HG03064 (cell line): Measurements from ENCODE around the gene INTS7.

Source experiments
- ATAC-seq: cut with Tn5 transposase; IDR thresholded peaks from one replicate; pipeline ENCODE4 v1.9.1; 2021; ENCODE audit warnings: low read depth; ENCODE audit not compliant: unreplicated experiment

INTS7 gene

DNA sequence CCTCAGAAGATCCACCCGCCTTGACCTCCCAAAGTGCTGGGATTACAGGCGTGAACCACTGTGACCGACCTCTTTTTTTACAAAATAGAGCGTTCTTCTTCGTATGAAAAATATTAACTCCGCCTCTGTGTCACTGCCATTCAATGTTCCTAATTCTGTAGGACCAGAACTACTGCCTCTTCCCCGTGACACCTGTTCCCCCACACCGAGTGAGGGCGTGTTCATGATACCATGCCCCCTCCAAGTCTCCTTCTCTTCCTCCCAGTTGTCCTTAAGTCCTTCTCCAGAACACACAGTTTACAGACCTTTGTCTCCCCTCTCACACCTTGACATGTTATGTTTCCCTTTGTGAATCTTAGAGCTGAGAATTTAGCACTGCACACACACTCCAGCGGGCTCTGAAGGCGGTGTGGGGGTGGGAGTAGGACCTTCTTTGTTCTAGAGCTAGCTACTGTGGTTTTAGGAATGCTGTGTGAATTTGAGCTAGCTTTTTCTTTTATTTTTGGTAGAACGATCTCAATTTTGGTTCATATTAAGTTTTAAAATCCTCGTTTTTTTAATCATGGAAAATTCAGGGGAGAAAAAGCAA is 122.4 kb downstream of the INTS7 start:
- ATAC-seq: no peak

DNA sequence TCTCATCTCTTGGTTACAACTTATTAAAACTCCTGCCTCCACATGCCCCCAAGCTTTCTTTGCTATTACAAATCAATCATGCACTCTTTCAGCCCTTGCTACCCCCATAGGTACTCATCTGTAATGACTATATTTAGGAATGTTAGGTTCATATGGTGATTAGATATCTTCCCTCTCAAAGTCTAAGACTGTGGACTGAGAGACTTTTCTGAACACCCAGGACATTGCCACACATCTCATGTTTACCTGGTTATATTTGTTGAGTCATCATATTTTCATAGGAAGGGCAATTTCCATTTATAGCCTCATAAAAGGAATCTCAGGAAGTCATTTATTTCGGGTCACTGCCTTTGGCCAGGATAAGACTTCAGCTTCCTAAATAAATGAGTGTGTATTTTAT is 123.3 kb downstream of the INTS7 start:
- no peak for ATAC-seq

DNA sequence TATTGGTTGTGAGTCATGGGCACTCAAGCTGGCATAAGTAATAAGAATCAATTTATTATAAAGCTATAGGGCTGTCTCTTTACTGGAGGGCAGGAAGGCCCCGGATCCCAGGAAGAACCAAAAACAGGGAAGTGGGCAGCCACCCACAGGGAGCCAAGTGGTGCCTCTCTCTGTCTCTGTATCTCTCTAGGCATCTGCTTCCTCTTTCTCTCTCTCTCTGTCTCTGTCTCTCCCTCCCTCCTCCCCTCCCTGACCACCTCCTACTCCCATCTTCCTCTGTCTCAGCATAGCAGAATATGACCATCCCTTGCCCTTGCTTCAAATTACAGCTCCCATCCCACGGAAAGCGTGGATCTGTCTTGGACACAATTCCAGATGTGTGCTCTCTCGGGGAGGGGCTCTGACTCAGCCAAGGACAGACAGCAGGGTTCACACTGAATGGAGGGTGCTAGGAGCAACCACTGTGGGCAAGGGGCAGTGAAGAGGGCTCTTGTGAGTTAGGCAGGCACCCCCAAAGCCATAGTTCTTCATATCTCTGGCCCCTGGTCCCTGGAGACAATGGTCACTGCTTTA is 124.4 kb downstream of the INTS7 start:
- ATAC-seq: no peak

DNA sequence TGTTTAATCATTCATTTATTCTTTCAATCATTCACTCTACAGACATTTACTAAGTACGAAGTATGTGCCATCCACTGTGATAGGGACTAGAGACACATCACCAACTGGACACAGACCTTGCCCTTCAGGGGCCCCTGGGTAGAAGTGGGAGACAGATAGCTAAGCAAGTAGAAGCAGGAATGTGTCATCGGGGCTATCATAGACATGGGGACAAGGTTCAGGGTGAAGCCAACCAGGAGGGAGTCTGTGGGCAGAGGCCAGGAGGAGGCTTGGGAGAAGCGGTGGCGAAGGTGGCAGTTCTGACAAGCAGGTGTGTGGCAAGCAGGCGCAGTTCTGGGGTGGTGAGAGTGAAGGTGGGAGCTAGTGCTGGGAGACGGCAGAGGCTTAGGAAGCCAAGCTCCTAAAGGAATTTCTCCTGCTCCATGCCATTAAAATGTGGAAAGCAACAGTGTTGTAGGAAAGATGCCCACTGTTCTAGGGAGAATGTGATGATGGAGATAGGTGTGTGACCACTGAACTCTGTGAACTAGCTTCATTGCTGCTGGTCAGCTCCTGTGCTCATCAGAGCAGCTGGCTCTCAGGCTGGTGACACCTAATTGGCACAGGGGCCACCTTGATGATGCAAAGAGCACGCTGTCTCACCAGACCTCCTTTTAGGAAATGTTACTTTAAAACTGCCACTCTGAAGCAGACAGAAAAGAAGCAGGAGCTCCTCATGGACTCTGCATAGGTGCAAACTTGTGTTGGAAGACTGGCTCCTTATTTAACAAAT is 125.1 kb downstream of the INTS7 start:
- ATAC-seq: no peak

DNA sequence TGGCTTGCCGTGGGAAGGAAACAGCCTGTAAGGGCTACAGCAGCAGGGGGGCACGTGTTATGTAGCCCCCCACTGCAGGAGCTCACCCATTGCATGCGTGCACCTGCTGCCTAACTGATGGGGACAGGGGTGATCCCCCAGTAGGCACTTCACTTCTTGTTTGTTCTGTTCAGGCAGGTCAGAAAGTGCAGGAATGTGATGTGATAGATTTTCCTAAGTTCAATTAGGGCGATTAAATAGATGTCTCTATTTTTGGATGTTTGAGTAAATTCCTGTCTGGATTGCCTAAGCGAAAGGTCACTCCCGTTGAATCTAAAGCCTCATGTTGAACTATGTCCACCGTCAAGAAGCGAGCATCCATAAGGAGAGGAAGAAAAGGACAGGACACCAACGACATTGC is 126.0 kb downstream of the INTS7 start:
- no peak for ATAC-seq

DNA sequence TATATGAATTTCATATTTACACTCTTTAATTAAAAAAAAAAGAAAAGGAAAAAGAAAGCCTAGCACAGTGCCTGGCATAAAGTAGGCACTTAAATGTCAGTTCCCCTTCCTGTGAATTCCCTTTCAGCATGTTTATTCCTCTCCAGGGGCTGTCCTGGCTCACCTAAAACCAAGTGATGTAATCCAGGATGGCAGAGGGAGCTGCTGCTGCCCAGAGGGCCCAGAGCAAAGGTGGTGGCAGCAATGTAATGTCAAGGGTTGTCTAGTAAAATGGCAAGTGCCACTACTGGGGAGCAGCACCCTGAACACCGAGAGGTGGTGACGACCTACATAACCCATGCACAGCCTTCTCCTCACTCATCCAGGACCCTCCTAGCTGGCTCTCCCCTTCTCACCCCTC is 126.4 kb downstream of the INTS7 start:
- no peak for ATAC-seq

DNA sequence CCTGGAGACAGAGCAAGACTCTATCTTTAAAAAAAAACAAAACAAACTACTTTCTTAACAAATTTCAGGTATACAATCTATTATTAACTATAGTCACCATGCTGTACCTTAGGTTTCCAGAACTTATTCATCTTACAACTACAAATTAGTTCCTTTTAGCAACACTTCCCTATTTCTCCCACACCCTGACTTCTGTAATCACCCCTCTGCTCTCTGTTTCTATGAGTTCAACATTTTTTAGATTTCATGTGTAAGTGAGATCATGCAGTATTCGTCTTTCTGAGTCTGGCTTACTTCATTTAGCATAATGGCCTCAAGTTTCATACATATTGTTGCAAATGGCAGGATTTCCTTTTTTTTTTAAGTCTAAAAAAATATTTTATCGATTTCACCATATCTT is 126.9 kb downstream of the INTS7 start:
- ATAC-seq: no peak

DNA sequence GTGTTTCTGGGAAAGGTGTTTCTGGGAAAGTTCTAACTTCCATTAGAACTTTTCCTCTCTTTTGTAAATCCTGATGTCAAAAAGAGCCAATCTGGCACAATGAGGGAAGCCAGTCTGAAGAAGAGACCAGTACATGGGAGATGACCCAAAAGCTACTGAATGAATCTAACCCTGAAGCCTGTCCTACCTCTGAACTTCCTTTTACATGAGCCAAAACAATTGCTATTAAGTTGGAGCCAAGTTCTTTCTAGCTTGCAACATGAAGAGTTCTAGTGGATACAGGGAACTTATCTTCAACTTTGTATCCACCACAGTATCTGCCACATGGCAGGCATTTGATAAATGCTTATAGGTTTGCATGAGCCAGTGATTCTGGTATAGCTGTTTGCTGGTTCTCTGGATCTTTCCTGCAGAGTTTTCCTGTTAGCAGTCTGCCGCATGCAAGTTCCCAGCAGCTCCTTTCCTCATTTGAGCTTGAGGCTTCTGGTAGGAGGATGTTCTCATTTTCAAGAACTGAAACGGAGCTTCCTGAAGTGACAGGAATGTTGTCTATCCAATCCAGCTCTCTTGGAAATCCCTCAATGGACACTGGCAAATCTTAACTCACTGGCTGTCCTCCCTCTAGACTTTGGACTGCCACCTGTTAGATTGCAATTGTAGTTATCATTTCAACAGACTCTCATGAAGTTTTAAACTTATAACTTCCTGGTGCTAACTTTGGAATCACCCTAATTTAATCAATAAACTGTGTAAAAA is 131.7 kb downstream of the INTS7 start:
- no peak for ATAC-seq

DNA sequence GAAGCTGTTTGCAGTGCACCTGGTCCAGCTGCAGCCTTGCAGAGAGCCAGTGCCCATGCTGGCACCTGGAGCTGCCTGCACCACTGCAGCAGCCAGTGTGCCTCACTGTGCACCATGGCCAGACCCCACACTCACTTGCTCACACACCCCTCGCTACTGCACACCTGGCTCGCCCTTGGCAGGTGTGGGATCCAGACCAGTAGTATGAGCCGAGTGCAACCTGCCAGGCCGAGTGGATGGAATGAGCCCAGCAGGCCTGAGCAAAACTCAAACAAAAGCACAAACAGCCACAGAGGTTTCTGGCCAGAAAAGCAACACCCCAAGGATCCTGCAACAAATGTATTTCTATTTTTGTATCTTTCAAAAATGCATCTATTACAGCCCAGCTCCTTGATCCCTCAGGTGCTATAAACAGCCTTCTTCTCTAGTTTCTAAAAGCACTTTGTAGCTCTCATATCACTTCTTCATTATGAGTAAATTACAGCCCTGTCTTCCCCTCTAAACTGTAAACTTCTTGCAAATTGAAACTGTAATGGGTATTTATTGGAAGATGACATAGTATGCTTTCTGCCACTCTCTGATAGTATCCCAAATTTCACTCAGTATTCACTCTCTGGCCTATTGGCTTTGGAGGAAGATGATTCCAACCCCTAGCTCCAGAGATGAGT is 132.6 kb downstream of the INTS7 start:
- ATAC-seq: no peak

DNA sequence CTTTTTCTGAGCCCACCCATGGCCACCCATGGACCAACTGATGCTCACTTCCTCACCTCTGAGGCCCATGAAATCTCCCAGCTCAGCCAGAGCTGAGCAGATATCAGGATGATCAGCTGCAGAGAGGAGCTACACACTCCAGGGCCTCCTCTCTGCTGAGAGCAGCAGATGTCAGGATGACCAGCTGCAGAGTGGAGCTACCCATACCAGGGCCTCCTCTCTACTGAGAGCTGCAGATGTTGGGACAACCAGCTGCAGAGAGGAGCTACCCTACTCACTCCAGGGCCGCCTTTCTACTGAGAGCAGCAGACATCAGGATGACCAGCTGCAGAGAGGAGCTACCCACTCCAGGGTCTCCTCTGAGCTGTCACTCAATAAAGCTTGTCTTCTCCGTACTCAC is 133.4 kb downstream of the INTS7 start:
- no peak for ATAC-seq

DNA sequence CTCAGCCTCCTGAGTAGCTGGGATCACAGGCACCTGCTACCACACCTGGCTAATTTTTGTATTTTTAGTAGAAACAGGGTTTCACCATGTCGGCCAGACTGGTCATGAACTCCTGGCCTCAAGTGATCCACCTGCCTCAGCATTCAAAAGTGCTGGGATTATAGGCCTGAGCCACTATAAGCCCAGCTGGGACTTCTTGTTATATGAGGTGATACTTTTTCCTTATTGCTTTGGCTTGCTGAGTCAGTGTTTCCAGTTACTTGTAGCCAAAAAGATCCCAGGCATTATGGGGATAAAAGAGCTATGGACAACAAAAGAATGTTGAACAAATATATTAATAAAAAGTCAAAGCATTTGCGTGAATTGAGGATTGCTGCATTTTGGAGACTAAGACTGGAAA is 134.9 kb downstream of the INTS7 start:
- no peak for ATAC-seq

DNA sequence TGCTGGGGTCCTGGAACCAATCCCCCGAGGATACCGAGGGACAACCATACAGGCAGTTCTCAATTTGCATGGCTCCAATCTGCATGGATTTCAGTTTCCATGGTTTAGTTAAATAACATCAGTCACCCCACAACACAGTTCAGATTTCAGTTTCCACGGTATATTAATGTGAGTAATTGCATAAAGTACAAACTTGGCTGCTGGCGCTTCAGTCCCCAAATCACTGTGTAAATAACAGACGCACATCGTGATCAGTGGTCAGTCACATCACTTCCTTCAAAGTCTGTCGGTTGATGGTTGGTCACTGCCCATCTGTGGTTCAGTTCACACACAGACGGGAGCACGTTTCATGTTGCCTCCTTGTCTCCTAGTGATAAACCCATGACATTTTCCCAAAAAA is 138.4 kb downstream of the INTS7 start:
- ATAC-seq: no peak

DNA sequence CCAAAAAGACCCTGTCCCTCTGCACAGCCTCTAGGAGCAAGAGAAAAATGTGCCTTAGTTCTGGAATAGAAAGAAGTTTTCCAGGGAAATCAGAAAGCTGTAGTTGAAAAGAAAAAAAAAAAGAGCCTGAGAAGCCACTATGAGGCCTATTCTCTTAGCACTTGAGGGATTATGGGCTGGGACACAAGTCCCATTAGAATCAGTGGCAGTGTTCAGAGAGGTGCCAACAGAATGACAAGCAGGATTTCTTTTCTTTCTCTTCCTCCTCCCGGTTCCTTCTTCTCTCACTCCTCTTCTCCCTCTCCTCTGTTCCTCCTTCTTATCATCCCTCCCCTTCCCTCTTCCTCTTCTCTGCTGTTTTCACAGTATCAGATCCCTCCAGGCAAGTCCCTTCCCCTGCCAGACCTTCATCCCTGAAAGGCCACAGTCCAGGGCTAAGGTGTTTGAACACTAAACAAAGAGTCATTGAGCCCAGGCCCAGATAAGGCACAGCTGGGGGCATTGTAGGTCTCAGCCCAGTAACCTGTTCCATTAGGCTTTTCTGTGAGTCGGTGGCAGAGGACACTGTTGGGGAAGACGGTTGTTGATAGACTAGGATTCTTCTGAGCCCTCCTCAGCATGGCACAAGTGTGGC is 140.1 kb downstream of the INTS7 start:
- no peak for ATAC-seq

DNA sequence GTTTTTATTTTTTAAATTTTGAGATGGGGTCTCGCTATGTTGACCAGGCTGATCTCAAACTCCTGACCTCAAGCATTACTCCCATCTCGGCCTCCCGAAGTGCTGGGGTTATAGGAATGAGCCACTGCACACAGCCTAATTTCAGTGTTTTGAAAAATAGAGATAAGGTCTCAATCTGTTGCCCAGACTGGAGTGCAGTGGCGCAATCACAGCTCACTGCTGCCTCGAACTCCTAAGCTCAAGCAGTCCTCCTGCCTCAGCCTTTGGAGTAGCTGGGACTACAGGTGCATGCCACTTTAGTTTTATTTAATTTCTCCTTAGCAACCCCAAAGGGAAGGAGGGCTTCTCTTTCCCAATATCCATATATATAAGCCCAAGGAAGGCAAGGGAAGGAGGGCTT is 141.0 kb downstream of the INTS7 start:
- ATAC-seq: no peak

DNA sequence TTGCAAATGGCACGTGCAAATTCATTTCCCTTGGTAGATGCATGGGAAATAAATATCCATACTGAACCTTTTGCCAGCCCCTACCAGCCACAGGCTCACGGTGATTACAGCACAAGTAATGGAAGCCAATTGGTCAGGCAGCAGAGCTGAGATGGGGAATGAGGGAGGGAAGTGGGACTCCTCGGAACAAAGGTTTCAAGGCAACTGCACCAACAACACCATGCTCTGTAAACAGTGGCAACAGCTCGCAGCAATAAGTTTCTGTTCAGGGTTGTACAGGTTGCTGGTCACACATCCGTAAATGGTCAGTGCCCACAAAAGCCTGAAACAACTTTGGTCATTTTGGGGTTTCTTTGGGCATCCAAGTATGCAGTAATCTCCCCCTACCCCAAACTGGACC is 142.1 kb downstream of the INTS7 start:
- ATAC-seq: no peak

DNA sequence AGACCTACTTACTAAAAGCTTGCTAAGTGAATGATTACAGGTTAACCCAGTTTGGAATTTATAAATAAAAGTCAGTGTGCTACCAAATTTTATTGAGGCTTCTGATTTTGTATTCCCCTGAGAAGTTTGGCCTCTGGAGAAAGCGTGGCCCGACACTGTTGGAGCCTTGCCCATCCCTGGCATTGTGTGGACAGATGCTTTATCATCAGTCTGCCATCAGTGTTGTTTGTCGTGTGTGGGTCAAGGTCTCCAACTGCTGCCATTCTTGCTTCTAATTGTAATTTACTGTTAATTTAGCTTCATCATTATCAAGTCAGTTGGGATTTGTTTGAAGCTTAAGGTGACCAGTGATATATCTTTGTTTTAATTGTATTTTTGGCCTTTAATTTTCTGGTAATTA is 142.8 kb downstream of the INTS7 start:
- no peak for ATAC-seq

DNA sequence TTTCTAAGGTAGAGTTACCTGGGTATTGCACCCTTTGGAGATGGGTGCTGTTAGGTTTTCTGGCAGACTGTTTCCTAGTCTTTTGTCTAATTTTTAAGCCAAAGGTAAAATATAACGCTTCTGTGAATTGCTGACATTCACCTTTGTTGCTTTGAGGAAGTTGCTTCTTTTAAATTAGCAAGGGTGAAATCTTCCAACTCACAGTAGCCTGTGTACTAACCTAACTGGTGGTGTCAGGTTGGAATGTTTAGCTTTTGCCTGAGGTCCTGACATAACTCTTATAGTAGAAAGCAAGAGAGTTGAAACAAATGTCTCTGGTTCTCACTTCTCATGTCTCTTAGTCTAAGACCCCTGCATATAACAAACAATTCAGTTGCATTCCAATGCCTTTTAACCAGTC is 143.6 kb downstream of the INTS7 start:
- ATAC-seq: no peak
